GM18505 (cell line): ENCODE data around the gene NOP53.

Experiments used
- ATAC-seq: cut with Tn5 transposase; IDR thresholded peaks from one replicate; pipeline ENCODE4 v1.9.1; 2021; ENCODE audit not compliant: unreplicated experiment
- POLR2A ChIP-seq: IDR thresholded peaks from 4 replicates; pipeline ENCODE4 v1.6.1; 2011; ENCODE audit warnings: borderline replicate concordance; ENCODE audit not compliant: insufficient read depth, insufficient read length; ENCODE audit errors: extremely low read depth

NOP53 gene

GRCh38 chr19:47745010-47745901 lies at the start of gene NOP53:
Gene NOP53, plus strand, starts transcription at chr19:47745546. Its CDS starts 14 bp downstream, at chr19:47745560.
- TF ChIP-seq POLR2A = peak; percentile 97
- peak; percentile 58 for ATAC-seq

DNA sequence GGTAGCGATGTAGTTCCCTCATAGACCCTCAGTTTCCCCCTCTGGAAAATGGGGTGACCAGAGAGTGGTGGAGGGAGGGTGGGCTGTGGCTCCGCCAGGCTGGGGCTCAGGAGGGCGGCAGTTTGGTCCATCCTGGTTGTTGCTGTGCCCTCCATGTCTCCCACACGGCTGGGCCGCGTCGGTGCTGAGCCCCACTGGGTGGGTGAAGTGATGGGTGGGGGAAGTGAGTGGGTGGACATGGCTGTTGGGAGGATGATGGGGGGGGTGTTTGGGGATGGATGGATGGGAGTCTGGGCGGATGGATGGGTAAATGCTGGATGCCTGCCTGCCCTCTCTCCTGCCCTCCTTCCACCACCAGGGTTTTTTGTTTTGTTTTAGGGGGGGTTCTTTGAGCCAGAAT lies 48.7 kb upstream of the NOP53 start:
- no peak for ATAC-seq
- no peak for TF ChIP-seq POLR2A

GRCh38 chr19:47697863-47698609 lies 47.3 kb upstream of the NOP53 start:
- TF ChIP-seq POLR2A = no peak
- ATAC-seq = no peak

DNA sequence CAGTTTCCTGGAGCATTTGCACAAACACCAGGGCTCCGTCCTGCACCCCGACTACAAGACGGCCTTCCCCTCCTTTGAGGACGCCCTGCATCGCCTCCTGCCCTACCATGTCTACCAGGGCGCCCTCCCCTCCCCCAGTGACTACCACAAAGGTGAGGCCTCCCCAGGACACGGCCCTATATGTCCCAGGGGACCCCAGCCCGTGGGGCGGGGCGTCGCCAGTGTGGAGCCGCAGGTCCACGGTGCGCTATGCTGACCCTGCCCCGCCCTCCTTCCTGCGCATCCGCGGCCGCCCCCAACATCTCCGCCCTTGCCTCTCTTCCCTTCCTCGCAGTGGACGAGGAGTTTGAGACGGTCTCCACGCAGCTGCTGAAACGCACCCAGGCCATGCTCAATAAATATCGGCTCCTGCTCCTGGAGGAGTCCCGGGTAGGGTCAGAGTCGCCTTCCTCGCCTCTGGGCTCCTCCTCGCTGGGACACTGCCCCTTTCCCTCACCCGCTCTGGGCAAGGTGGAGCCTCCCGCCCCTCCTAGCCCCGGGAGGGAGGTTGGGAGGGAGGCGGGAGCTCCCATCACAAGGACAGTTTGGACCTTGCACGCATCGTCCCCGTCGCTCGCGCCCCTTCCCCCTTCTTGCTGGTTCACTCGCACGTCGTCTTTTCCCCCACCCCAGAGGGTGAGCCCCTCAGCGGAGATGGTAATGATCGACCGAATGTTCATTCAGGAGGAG lies 46.6 kb upstream of the NOP53 start:
- TF ChIP-seq POLR2A = no peak
- ATAC-seq = no peak

GRCh38 chr19:47699360-47699917 lies 45.9 kb upstream of the NOP53 start:
- no peak for ATAC-seq
- no peak for TF ChIP-seq POLR2A

- ATAC-seq = no peak
- TF ChIP-seq POLR2A = no peak
These were observed 44.2 kb upstream of the NOP53 start for GRCh38 chr19:47700934-47701716.

- TF ChIP-seq POLR2A = no peak
- no peak for ATAC-seq
These were observed 43.4 kb upstream of the NOP53 start for GRCh38 chr19:47701717-47702552.

DNA sequence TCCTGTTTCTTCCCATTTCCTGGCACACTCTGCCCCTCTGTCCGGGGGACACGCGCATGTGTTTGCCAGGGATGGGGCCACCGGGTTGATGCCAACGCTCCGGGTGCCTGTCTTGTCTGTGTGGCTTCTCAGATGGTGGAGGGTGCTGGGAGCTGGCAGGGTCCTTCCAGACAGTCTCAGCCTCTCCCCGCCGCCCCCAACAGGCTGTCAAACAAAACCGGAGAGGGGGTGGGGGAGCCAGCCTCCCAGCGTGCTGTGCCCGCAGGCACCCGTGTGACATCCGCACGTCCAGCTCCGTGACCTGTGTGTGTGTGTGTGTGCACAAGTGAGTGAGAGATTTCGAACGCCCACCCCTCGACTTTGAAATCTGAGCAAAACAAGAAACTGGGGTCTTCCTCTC lies 42.7 kb upstream of the NOP53 start:
- no peak for ATAC-seq
- TF ChIP-seq POLR2A = no peak

DNA sequence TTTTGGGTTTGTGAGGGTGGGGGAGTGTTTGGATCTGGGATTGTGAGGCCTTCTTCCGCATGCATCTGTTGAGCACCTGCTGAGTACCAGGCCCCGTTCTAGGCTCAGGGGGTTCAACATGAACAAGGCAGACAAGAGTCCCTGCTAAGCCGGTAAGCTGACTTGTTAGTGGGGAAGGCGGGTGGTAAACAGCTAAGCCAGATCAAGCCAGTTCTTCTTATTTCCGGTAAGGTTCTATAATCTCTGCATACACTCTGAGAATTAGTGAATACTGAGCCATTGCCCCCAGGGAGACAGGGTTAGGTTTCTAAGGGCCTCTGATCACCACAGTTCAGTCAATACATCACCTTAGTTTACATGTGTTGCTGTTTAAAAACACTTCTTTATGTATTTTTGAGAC lies 42.0 kb upstream of the NOP53 start:
- no peak for TF ChIP-seq POLR2A
- ATAC-seq = no peak

GRCh38 chr19:47704024-47704423 lies 41.3 kb upstream of the NOP53 start:
- TF ChIP-seq POLR2A = no peak
- ATAC-seq = no peak

GRCh38 chr19:47704656-47705055 lies 40.7 kb upstream of the NOP53 start:
- ATAC-seq = no peak
- no peak for TF ChIP-seq POLR2A
